ENCODE data around the gene RINL. TPM values are rescaled to one million over a fixed set of nuclear protein-coding genes. Genes with fewer than 3 reads are reported as not detected.
A peak's percentile ranks its signal among the peaks of the same experiment; 100 is the strongest.

RINL gene
- total and polyA plus RNA-seq, 2 of the 4 experiments (the other 2 are of a cell fraction), result 0.72 to 1.9 TPM

DNA sequence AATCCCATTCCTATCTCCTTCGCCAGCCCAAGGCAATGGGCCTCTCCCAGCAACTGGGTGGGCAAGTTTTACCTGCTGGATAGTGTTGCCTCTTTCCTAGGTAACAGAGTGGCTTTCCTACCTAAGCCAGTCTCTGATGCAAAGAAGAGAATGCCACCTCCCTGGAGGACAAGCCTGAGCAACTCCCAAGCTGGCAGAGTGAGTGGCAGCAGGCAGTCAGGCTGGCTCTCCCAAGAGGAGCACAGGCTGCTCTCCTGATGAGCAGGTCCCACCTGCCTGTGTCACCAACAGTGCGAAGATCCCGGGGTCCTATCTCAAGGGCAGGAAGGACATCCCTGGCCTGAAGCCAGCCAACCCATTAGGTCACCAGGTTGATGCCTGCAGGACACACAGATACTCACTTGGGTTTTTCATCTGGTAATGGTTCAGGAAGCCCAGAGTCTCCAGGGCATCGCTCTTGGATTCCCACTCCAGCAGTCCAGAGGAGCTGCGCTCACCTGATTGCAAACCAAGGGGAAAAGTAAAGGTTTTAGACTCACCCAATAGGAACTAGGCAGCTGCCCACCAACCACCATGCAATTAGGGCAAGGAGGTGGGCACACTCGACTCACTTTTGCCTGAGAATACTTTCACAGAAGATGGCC lies 41.0 kb downstream of the RINL start:
- Histone ChIP-seq H4K20me1 (ENCODE audit: insufficient read depth, low read length) (peaks cover 50% of the 10 kb centered on the region), H3K27me3 (ENCODE audit: control insufficient read depth, insufficient read depth, low read length) (no peaks in the 10 kb centered on the region), H3K56ac (ENCODE audit: extremely low read depth, insufficient read depth, low read length) (no peak overlapping the region), H3K14ac (replicated peaks; ENCODE audit: low read depth, low read length) (0 out of 2 replicates have a peak overlapping the region, but pooled peaks have one; percentile 37), H2AK9ac (replicated peaks; ENCODE audit: low read depth, low read length, poor library complexity) (no peak overlapping the region), H3K27ac (ENCODE audit: insufficient read depth, low read length) (no peak overlapping the region; the same call in 1 of the 2 replicates), H4K5ac (ENCODE audit: low read depth, low read length) (no peak overlapping the region), H2AK5ac (ENCODE audit: low read depth, low read length) (peak overlapping the region; percentile 12; the same call in 1 of the 2 replicates), H4K91ac (ENCODE audit: insufficient read depth, low read depth, low read length) (no peak overlapping the region), H3K18ac (ENCODE audit: low read depth, low read length) (no peak overlapping the region), H3K79me1 (ENCODE audit: low read depth in 1 of 2, low read length in 2 of 2) (peaks cover 38 to 61% of the 10 kb centered on the region in 2 experiments), H2BK120ac (ENCODE audit: low read depth, low read length) (no peak overlapping the region), H3K4me2 (ENCODE audit: low read depth, low read length) (no peak overlapping the region), H4K8ac (ENCODE audit: low read depth in 2 of 2, low read length in 2 of 2) (no peak overlapping the region), H2BK20ac (ENCODE audit: low read depth, low read length) (no peak overlapping the region), H2BK15ac (ENCODE audit: low read depth, low read length) (no peak overlapping the region), H3K4me1 (ENCODE audit: control insufficient read depth, insufficient read depth, low read length) (peaks cover 12% of the 10 kb centered on the region), H3K36me3 (ENCODE audit: control insufficient read depth, insufficient read depth, low read length) (peaks cover 61% of the 10 kb centered on the region), H3K9me1 (ENCODE audit: insufficient read depth, low read length) (no peaks in the 10 kb centered on the region), H3K23ac (ENCODE audit: low read depth, low read length) (0 out of 2 replicates have a peak overlapping the region, but pooled peaks have one; percentile 5), H3K9ac (ENCODE audit: low read depth, low read length) (no peak overlapping the region), H2AFZ (replicated peaks; ENCODE audit: low read length, poor library complexity) (no peak overlapping the region), H2BK5ac (ENCODE audit: low read depth, low read length, poor library complexity, severe bottlenecking) (peak overlapping the region; percentile 1), H3K4ac (ENCODE audit: low read depth, low read length) (no peak overlapping the region; the same call in 1 of the 2 replicates), H3K4me3 (ENCODE audit: insufficient read depth, low read depth, low read length) (no peak overlapping the region), H3K9me3 (ENCODE audit: control insufficient read depth, insufficient read depth, low read length) (no peaks in the 10 kb centered on the region)
- WGBS, 2 experiments (ENCODE audit: extremely low coverage in 2 of 2, insufficient read length in 1 of 2), result 100% methylated on average over 1 of the region's 6 CpGs; no CpG with 5 or more reads in 1 of the 2 experiments
- DNase-seq (no peak), ATAC-seq (ENCODE audit: low read depth) (no peak)
- no peak for TF ChIP-seq FOS (IDR thresholded peaks at IDR 0.05; ENCODE audit: low read depth, low read length)
- TSS peak; percentile 12 for BruUV-seq (replicated peaks)
- ChIA-PET POLR2A (ENCODE audit: unreplicated experiment) (no interaction called here), CTCF (interaction anchor here (1.4 kb wide), 1 partner anchor 93 kb away, joined by 3 read pairs; the partner anchor contains the start of genes MRPS12 and SARS2)
- intact Hi-C loops (cut with micrococcal nuclease), result no loop called here
- in situ Hi-C loops (cut with MboI; ENCODE audit: low sequenced_read_pairs), result no loop called here
- dilution Hi-C loops (cut with HindIII; ENCODE audit: low sequenced_read_pairs, unreplicated experiment), result no loop called here
